ENCODE data around the gene PGLYRP4.

Gene PGLYRP4

GRCh38 chr1:153348511-153349362, at the start of gene PGLYRP4:
PGLYRP4 (minus strand) TSS chr1:153348841; CDS start chr1:153347932, 909 bp downstream.
- DNase-seq = no peak

- DNase-seq = no peak
Measured at GRCh38 chr1:153397924-153398651, 49.4 kb upstream of the PGLYRP4 start.

GRCh38 chr1:153397051-153397923, 48.6 kb upstream of the PGLYRP4 start:
- no peak for DNase-seq

GRCh38 chr1:153396461-153396860, 47.8 kb upstream of the PGLYRP4 start:
- no peak for DNase-seq

- DNase-seq = no peak
Measured at GRCh38 chr1:153395776-153396175, 47.1 kb upstream of the PGLYRP4 start.

- DNase-seq = peak in 1 of 58 donors; percentile 16
Measured at GRCh38 chr1:153395136-153395685, 46.6 kb upstream of the PGLYRP4 start.

- no peak for DNase-seq
Measured at GRCh38 chr1:153394391-153394790, 45.8 kb upstream of the PGLYRP4 start.

- no peak for DNase-seq
Measured at GRCh38 chr1:153393926-153394325, 45.3 kb upstream of the PGLYRP4 start.

GRCh38 chr1:153392822-153393221, 44.2 kb upstream of the PGLYRP4 start:
- DNase-seq = no peak

GRCh38 chr1:153392258-153392657, 43.6 kb upstream of the PGLYRP4 start:
- no peak for DNase-seq

GRCh38 chr1:153390938-153391710, 42.5 kb upstream of the PGLYRP4 start, which contains the start of gene S100A8:
S100A8 (minus strand) TSS chr1:153391073; CDS start chr1:153390535, 538 bp downstream.
- DNase-seq = peak in 10 of 58 donors; percentile 1 to 48 (median 11)

- DNase-seq = no peak
Measured at GRCh38 chr1:153389973-153390879, 41.6 kb upstream of the PGLYRP4 start.

GRCh38 chr1:153389401-153389800, 40.8 kb upstream of the PGLYRP4 start:
- no peak for DNase-seq

GRCh38 chr1:153387785-153388184, 39.1 kb upstream of the PGLYRP4 start:
- no peak for DNase-seq

- no peak for DNase-seq
Measured at GRCh38 chr1:153387001-153387400, 38.4 kb upstream of the PGLYRP4 start.

- DNase-seq = peak in 14 of 58 donors; percentile 5 to 39 (median 12)
Measured at GRCh38 chr1:153386500-153386901, 37.9 kb upstream of the PGLYRP4 start.

GRCh38 chr1:153384958-153385580, 36.4 kb upstream of the PGLYRP4 start:
- no peak for DNase-seq

- DNase-seq = no peak
Measured at GRCh38 chr1:153380711-153381110, 32.1 kb upstream of the PGLYRP4 start.

- no peak for DNase-seq
Measured at GRCh38 chr1:153379591-153379990, 30.9 kb upstream of the PGLYRP4 start.

Measured in anterior cingulate cortex (tissue), 58 donors.